GM23338 (cell line): ENCODE data around the gene TCF7L1. TPM values are rescaled to one million over a fixed set of nuclear protein-coding genes. Genes with fewer than 3 reads are reported as not detected.

Experiments
- ATAC-seq: fragments of 200-7000 bp; cut with Tn5 transposase; 3 replicates; pipeline ENCODE4 v1.9.1; 2020
- DNase-seq: peaks from one replicate; pipeline ENCODE4 v3.0.0-alpha.2; 2015; ENCODE audit warnings: low spot score
- H2AFZ ChIP-seq: fragments of 200-600 bp; sonication (generic); 2 replicates; pipeline ENCODE4 v1.8.0; 2016; ENCODE audit warnings: antibody characterized with exemption, mild to moderate bottlenecking, moderate library complexity
- H3F3A ChIP-seq: fragments of 200-600 bp; sonication (generic); replicated peaks from 2 replicates; pipeline ENCODE4 v1.8.0; 2017; ENCODE audit warnings: antibody characterized with exemption, mixed run types, low read depth
- H3K27ac ChIP-seq: fragments of 200-600 bp; sonication (generic); 2 replicates; pipeline ENCODE4 v1.6.1; 2016; ENCODE audit warnings: low read depth
- H3K27me3 ChIP-seq: fragments of 200-600 bp; sonication (generic); 2 replicates; pipeline ENCODE4 v1.8.0; 2016; ENCODE audit warnings: mild to moderate bottlenecking, mixed run types, moderate library complexity; ENCODE audit not compliant: insufficient read depth
- H3K36me3 ChIP-seq: fragments of 200-600 bp; sonication (generic); 2 replicates; pipeline ENCODE4 v1.8.0; 2016; ENCODE audit warnings: mild to moderate bottlenecking; ENCODE audit not compliant: insufficient read depth
- H3K4me1 ChIP-seq: fragments of 200-600 bp; sonication (generic); 2 replicates; pipeline ENCODE4 v1.8.0; 2016; ENCODE audit warnings: mild to moderate bottlenecking, moderate library complexity; ENCODE audit not compliant: insufficient read depth
- H3K4me2 ChIP-seq: fragments of 200-600 bp; sonication (generic); 2 replicates; pipeline ENCODE4 v1.7.1; 2017; ENCODE audit warnings: mixed run types
- H3K4me3 ChIP-seq: fragments of 200-600 bp; sonication (generic); 2 replicates; pipeline ENCODE4 v1.6.1; 2016; ENCODE audit warnings: mixed run types
- H3K79me2 ChIP-seq: fragments of 200-600 bp; sonication (generic); replicated peaks from 2 replicates; pipeline ENCODE4 v1.8.0; 2017; ENCODE audit warnings: mild to moderate bottlenecking; ENCODE audit not compliant: insufficient read depth
- H3K9me2 ChIP-seq: fragments of 200-600 bp; sonication (generic); 2 replicates; pipeline ENCODE4 v1.8.0; 2017; ENCODE audit not compliant: insufficient read depth
- H4K20me1 ChIP-seq: fragments of 200-600 bp; sonication (generic); replicated peaks from 2 replicates; pipeline ENCODE4 v1.8.0; 2017; ENCODE audit warnings: mild to moderate bottlenecking; ENCODE audit not compliant: insufficient read depth
- H3K27ac Mint-ChIP-seq: 2 replicates; pipeline ENCODE4 v1.8.0; 2020; ENCODE audit warnings: inconsistent platforms, mild to moderate bottlenecking, moderate library complexity, mixed read lengths
- H3K27me3 Mint-ChIP-seq: 3 replicates; pipeline ENCODE4 v1.8.0; 2022; ENCODE audit warnings: low read depth, mild to moderate bottlenecking, moderate library complexity, mixed read lengths, inconsistent platforms; ENCODE audit not compliant: insufficient read depth, poor library complexity
- H3K36me3 Mint-ChIP-seq: 3 replicates; pipeline ENCODE4 v1.8.0; 2021; ENCODE audit warnings: low read depth, mild to moderate bottlenecking, inconsistent platforms, moderate library complexity, mixed read lengths
- H3K4me1 Mint-ChIP-seq: 3 replicates; pipeline ENCODE4 v1.8.0; 2020; ENCODE audit warnings: mild to moderate bottlenecking, inconsistent platforms, mixed read lengths
- H3K4me3 Mint-ChIP-seq: 3 replicates; pipeline ENCODE4 v1.8.0; 2021; ENCODE audit warnings: moderate library complexity, mild to moderate bottlenecking, inconsistent platforms, mixed read lengths
- H3K9me3 Mint-ChIP-seq: 3 replicates; pipeline ENCODE4 v1.8.0; 2020; ENCODE audit warnings: moderate library complexity, mild to moderate bottlenecking, inconsistent platforms, mixed read lengths
- CTCF ChIP-seq, 2 experiments: fragments of 200-600 bp in 1 of 2; sonication (generic) in 1 of 2; conservative IDR thresholded peaks; 2 replicates each; pipeline versions ENCODE4 v1.5.1 to v1.6.1; 2016 to 2017; ENCODE audit warnings: antibody characterized with exemption in 2 of 2, low read depth in 2 of 2, mild to moderate bottlenecking in 2 of 2, moderate library complexity in 1 of 2
- ETS1 ChIP-seq: IDR thresholded peaks from 2 replicates; pipeline ENCODE4 v1.6.1; 2016; ENCODE audit warnings: antibody characterized with exemption
- EZH2 ChIP-seq: fragments of 200-600 bp; sonication (generic); IDR thresholded peaks from one replicate; pipeline ENCODE4 v1.8.0; 2017; ENCODE audit warnings: antibody characterized with exemption, mild to moderate bottlenecking, low read depth; ENCODE audit not compliant: unreplicated experiment
- EZH2phosphoT487 ChIP-seq: fragments of 200-600 bp; sonication (generic); IDR thresholded peaks from one replicate; pipeline ENCODE4 v1.8.1; 2018; ENCODE audit warnings: antibody characterized with exemption; ENCODE audit not compliant: unreplicated experiment
- JUNB ChIP-seq: IDR thresholded peaks from one replicate; pipeline ENCODE4 v1.6.1; 2016; ENCODE audit warnings: antibody characterized with exemption; ENCODE audit not compliant: unreplicated experiment
- NANOG ChIP-seq: IDR thresholded peaks from 2 replicates; pipeline ENCODE4 v1.6.1; 2016; ENCODE audit warnings: antibody characterized with exemption, borderline replicate concordance
- POLR2AphosphoS5 ChIP-seq: IDR thresholded peaks from 2 replicates; pipeline ENCODE4 v1.6.1; 2016; ENCODE audit warnings: antibody characterized with exemption, low read depth
- REST ChIP-seq: IDR thresholded peaks from one replicate; pipeline ENCODE4 v1.6.1; 2018; ENCODE audit warnings: antibody characterized with exemption; ENCODE audit not compliant: unreplicated experiment
- STAT1 ChIP-seq: IDR thresholded peaks from one replicate; pipeline ENCODE4 v1.6.1; 2016; ENCODE audit warnings: antibody characterized with exemption; ENCODE audit not compliant: unreplicated experiment
- ZNF114 ChIP-seq: fragments of 250-450 bp; sonication (Bioruptor Pico); IDR thresholded peaks from 2 replicates; pipeline ENCODE4 v1.5.0; 2020; ENCODE audit warnings: mild to moderate bottlenecking, moderate library complexity
- ZNF462 ChIP-seq: fragments of 250-450 bp; sonication (Bioruptor Pico); IDR thresholded peaks from 2 replicates; pipeline ENCODE4 v1.5.0; 2020; ENCODE audit warnings: mild to moderate bottlenecking, moderate library complexity
- polyA plus RNA-seq: library from polyadenylated mRNA; unstranded; fragments of >200 nt; fragmentation: Nextera tagmentation; extraction: Ambion mirVana; gene quantifications from 2 replicates; pipeline ENCODE4 v1.2.1, GENCODE V29; 2016
- total RNA-seq: library from RNA; depleted of rRNA; stranded (reverse); fragments of >200 nt; shearing (Covaris generic); gene quantifications from 2 replicates; pipeline ENCODE4 v1.2.3, GENCODE V29; 2014

Gene TCF7L1
- total and polyA plus RNA-seq, 2 experiments from 2014 or later = 47.3 to 101 TPM

GRCh38 chr2:85137156-85137555 is 4.0 kb downstream of the TCF7L1 start (continued):
- TF ChIP-seq REST (no peak), EZH2phosphoT487 (no peak), NANOG (no peak), EZH2 (no peak), ZNF114 (CRISPR knock-in tag) (no peak), JUNB (no peak), STAT1 (no peak), POLR2AphosphoS5 (no peak), CTCF (conservative IDR thresholded peaks at IDR 0.05; ENCODE audit: low read depth in 2 of 2) (no peak)

GRCh38 chr2:85143463-85144082 is 10.4 kb downstream of the TCF7L1 start:
- Histone ChIP-seq H3K9me2 (no peaks in the 10 kb centered on the region), H3K4me2 (peak overlapping the region; percentile 52), H3K4me3 (no peak overlapping the region), H3K79me2 (peaks cover 100% of the 10 kb centered on the region), H3F3A (0 out of 2 replicates have a peak, but pooled peaks cover 2% of the 10 kb centered on the region), H3K27ac (0 out of 2 replicates have a peak overlapping the region, but pooled peaks have one; percentile 10), H4K20me1 (peaks cover 96% of the 10 kb centered on the region), H2AFZ (no peak overlapping the region), H3K27me3 (no peaks in the 10 kb centered on the region), H3K4me1 (peaks cover 78% of the 10 kb centered on the region), H3K36me3 (peaks cover 12% of the 10 kb centered on the region)
- ATAC-seq = no peak
- no peaks in the 10 kb centered on the region; the same call in 2 of the 3 replicates for H3K9me3 Mint-ChIP-seq
- peak overlapping the region; percentile 3; the same call in 1 of the 2 replicates for H3K27ac Mint-ChIP-seq
- no peak for DNase-seq
- peaks cover 73% of the 10 kb centered on the region for H3K36me3 Mint-ChIP-seq
- peaks cover 70% of the 10 kb centered on the region for H3K4me1 Mint-ChIP-seq
- no peaks in the 10 kb centered on the region for H3K27me3 Mint-ChIP-seq
- no peak overlapping the region for H3K4me3 Mint-ChIP-seq
- TF ChIP-seq ETS1 (no peak), ZNF462 (CRISPR knock-in tag) (no peak), POLR2AphosphoS5 (no peak)
